CD8-positive, alpha-beta memory T cell (primary cell): ENCODE measurements around the gene ADISSP. TPM values are rescaled to one million over a fixed set of nuclear protein-coding genes. Genes with fewer than 3 reads are reported as not detected.

Source experiments
- CTCF ChIA-PET: fragments of 350-600 bp; sonication (Branson Sonifier 250); formaldehyde crosslinking; loops from one replicate; lab custom pipeline; 2021; ENCODE audit warnings: antibody characterized with exemption; lab: Charles Lee
- POLR2A ChIA-PET: fragments of 350-600 bp; sonication (Branson Sonifier 250); formaldehyde crosslinking; loops from one replicate; lab custom pipeline; 2021; ENCODE audit warnings: antibody characterized with exemption; lab: Charles Lee
- DNase-seq, 5 donors: peaks; one replicate each; pipeline versions ENCODE4 v3.0.0 to v3.0.0-alpha.2; 2020 to 2022; ENCODE audit warnings: mixed read lengths in 1 of 5
- H3K27ac ChIP-seq: one replicate; pipeline ENCODE4 v1.7.0; 2013; ENCODE audit warnings: low read depth, mild to moderate bottlenecking, low read length, moderate library complexity
- H3K27me3 ChIP-seq: 2 replicates; pipeline ENCODE4 v1.7.0; 2013; ENCODE audit warnings: low read length, mild to moderate bottlenecking; ENCODE audit not compliant: insufficient read depth, poor library complexity, severe bottlenecking
- H3K36me3 ChIP-seq: 2 replicates; pipeline ENCODE4 v1.7.0; 2013; ENCODE audit warnings: mild to moderate bottlenecking, low read length, moderate library complexity; ENCODE audit not compliant: insufficient read depth
- H3K4me1 ChIP-seq: 2 replicates; pipeline ENCODE4 v1.7.0; 2013; ENCODE audit warnings: mild to moderate bottlenecking, low read length, moderate library complexity; ENCODE audit not compliant: insufficient read depth
- H3K4me3 ChIP-seq: 2 replicates; pipeline ENCODE4 v1.7.0; 2013; ENCODE audit warnings: mild to moderate bottlenecking, low read length
- H3K9me3 ChIP-seq: 2 replicates; pipeline ENCODE4 v1.7.0; 2013; ENCODE audit warnings: mild to moderate bottlenecking, low read length
- H3K27ac Mint-ChIP-seq, 8 donors: one replicate each; pipeline ENCODE4 v1.8.0; 2020 to 2021; ENCODE audit warnings: mixed read lengths in 8 of 8, mild to moderate bottlenecking in 6 of 8, inconsistent platforms in 3 of 8, moderate library complexity in 3 of 8
- H3K27me3 Mint-ChIP-seq, 2 donors: one replicate each; pipeline ENCODE4 v1.8.0; 2020 to 2021; ENCODE audit warnings: mixed read lengths in 2 of 2, mild to moderate bottlenecking in 1 of 2, moderate library complexity in 1 of 2
- H3K36me3 Mint-ChIP-seq, 3 donors: one replicate each; pipeline ENCODE4 v1.8.0; 2020 to 2021; ENCODE audit warnings: mixed read lengths in 3 of 3, inconsistent platforms in 1 of 3, mild to moderate bottlenecking in 1 of 3
- H3K4me1 Mint-ChIP-seq, 3 donors: one replicate each; pipeline ENCODE4 v1.8.0; 2020 to 2021; ENCODE audit warnings: mixed read lengths in 3 of 3, inconsistent platforms in 1 of 3, mild to moderate bottlenecking in 1 of 3
- H3K4me3 Mint-ChIP-seq, 7 donors: one replicate each; pipeline ENCODE4 v1.8.0; 2020 to 2021; ENCODE audit warnings: mixed read lengths in 7 of 7, mild to moderate bottlenecking in 6 of 7, moderate library complexity in 4 of 7, inconsistent platforms in 2 of 7
- H3K9me3 Mint-ChIP-seq, 5 donors: one replicate each; pipeline ENCODE4 v1.8.0; 2020 to 2022; ENCODE audit warnings: mixed read lengths in 5 of 5, mild to moderate bottlenecking in 3 of 5, moderate library complexity in 2 of 5, inconsistent platforms in 1 of 5
- polyA plus RNA-seq: library from polyadenylated mRNA; unstranded; fragments of 300-500 nt; fragmentation: Illumina TruSeq; gene quantifications from one replicate; pipeline ENCODE4 v1.2.3, GENCODE V29; 2021
- total RNA-seq, 2 experiments: library from RNA; stranded (reverse); gene quantifications; one replicate each; pipeline ENCODE4 v1.2.3, GENCODE V29; 2021

Gene ADISSP
- total and polyA plus RNA-seq, 3 experiments from 2014 or later, result 27.0 to 74.9 (median 72.7) TPM

GRCh38 chr20:3801846-3802245 lies 34.3 kb upstream of the ADISSP start:
- no peaks in the 10 kb centered on the region for H3K9me3 ChIP-seq
- ChIA-PET POLR2A (no interaction called here), CTCF (interaction anchor here (2.9 kb wide), 1 partner anchor 18 kb away, joined by 29 read pairs; the partner anchor contains the start of gene AP5S1)
- Mint-ChIP-seq H3K27ac (peak overlapping the region in 6 of 8 donors; percentile 47 to 88 (median 66)), H3K36me3 (peaks cover 40 to 97% (median 47%) of the 10 kb centered on the region in 3 donors), H3K4me3 (peak overlapping the region in 1 of 7 donors; percentile 68), H3K4me1 (peaks cover 68 to 91% (median 72%) of the 10 kb centered on the region in 3 donors), H3K27me3 (peaks cover 0 to 3% of the 10 kb centered on the region in 2 donors), H3K9me3 (no peaks in the 10 kb centered on the region)
- H3K27me3 ChIP-seq, result no peaks in the 10 kb centered on the region
- H3K4me3 ChIP-seq, result no peak overlapping the region
- peaks cover 67% of the 10 kb centered on the region for H3K4me1 ChIP-seq
- H3K36me3 ChIP-seq, result peaks cover 70% of the 10 kb centered on the region
- no peak for DNase-seq
- H3K27ac ChIP-seq, result no peak overlapping the region

- Mint-ChIP-seq H3K4me1 (peaks cover 65 to 87% (median 68%) of the 10 kb centered on the region in 3 donors), H3K4me3 (no peak overlapping the region), H3K36me3 (peaks cover 40 to 95% (median 48%) of the 10 kb centered on the region in 3 donors), H3K9me3 (no peaks in the 10 kb centered on the region), H3K27ac (peak overlapping the region in 7 of 8 donors; percentile 47 to 97 (median 70)), H3K27me3 (peaks cover 0 to 3% of the 10 kb centered on the region in 2 donors)
- ChIA-PET POLR2A (no interaction called here), CTCF (interaction anchor here (0.6 to 2.9 kb wide), 2 partner anchors 18 to 1128 kb away, joined by 3 to 29 read pairs; partner anchors contain the start of gene AP5S1)
- Histone ChIP-seq H3K36me3 (peaks cover 69% of the 10 kb centered on the region), H3K27me3 (no peaks in the 10 kb centered on the region), H3K9me3 (no peaks in the 10 kb centered on the region), H3K27ac (peak overlapping the region; percentile 49), H3K4me1 (peaks cover 64% of the 10 kb centered on the region), H3K4me3 (no peak overlapping the region)
- peak in 1 of 5 donors; percentile 42 for DNase-seq
Measured at GRCh38 chr20:3801299-3801698, 33.7 kb upstream of the ADISSP start.

DNA sequence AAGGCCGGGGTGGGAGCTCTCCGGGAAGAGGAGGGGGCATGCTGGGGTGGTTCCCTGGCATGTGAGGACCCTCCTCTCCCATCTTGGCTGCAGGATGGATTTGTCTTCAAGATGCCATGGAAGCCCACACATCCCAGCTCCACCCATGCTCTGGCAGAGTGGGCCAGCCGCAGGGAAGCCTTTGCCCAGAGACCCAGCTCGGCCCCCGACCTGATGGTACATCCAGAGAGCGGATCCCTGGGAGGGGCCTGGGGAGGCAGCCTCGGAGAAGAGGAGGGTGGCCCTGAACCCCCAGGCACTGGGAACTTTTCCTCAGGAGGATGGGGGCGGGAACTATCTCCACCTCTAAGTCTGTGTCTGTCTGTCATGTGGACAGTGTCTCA lies 33.3 kb upstream of the ADISSP start:
- Mint-ChIP-seq H3K36me3 (peaks cover 40 to 94% (median 46%) of the 10 kb centered on the region in 3 donors), H3K27me3 (peaks cover 0 to 3% of the 10 kb centered on the region in 2 donors), H3K9me3 (no peaks in the 10 kb centered on the region), H3K27ac (peak overlapping the region in 6 of 8 donors; percentile 47 to 97 (median 70)), H3K4me3 (no peak overlapping the region), H3K4me1 (peaks cover 62 to 84% (median 68%) of the 10 kb centered on the region in 3 donors)
- no peaks in the 10 kb centered on the region for H3K27me3 ChIP-seq
- POLR2A ChIA-PET, result interaction anchor here (1.7 kb wide), 1 partner anchor 14 kb away, joined by 4 read pairs; the partner anchor contains the start of gene CENPB
- peak overlapping the region; percentile 49 for H3K27ac ChIP-seq
- no peak for DNase-seq
- H3K9me3 ChIP-seq, result no peaks in the 10 kb centered on the region
- no peak overlapping the region for H3K4me3 ChIP-seq
- CTCF ChIA-PET, result interaction anchor here (0.6 to 2.9 kb wide), 2 partner anchors 19 to 1127 kb away, joined by 3 to 29 read pairs; partner anchors contain the start of gene AP5S1
- peaks cover 64% of the 10 kb centered on the region for H3K36me3 ChIP-seq
- peaks cover 63% of the 10 kb centered on the region for H3K4me1 ChIP-seq

- peaks cover 61 to 84% (median 68%) of the 10 kb centered on the region in 3 donors for H3K4me1 Mint-ChIP-seq
- H3K4me3 Mint-ChIP-seq, result peak overlapping the region in 6 of 7 donors; percentile 39 to 100 (median 98)
- H3K36me3 Mint-ChIP-seq, result peaks cover 35 to 92% (median 42%) of the 10 kb centered on the region in 3 donors
- Histone ChIP-seq H3K4me3 (peak overlapping the region; percentile 88), H3K27me3 (no peaks in the 10 kb centered on the region), H3K4me1 (peaks cover 60% of the 10 kb centered on the region), H3K36me3 (peaks cover 59% of the 10 kb centered on the region), H3K9me3 (no peaks in the 10 kb centered on the region), H3K27ac (peak overlapping the region; percentile 49)
- ChIA-PET POLR2A (interaction anchor here (1.7 to 2.0 kb wide), 2 partner anchors 14 to 20 kb away, joined by 4 to 10 read pairs; partner anchors contain the start of genes AP5S1 and CENPB), CTCF (interaction anchor here (0.9 to 2.9 kb wide), 2 partner anchors 13 to 19 kb away, joined by 4 to 29 read pairs; partner anchors contain the start of gene AP5S1)
- no peaks in the 10 kb centered on the region for H3K9me3 Mint-ChIP-seq
- H3K27ac Mint-ChIP-seq, result peak overlapping the region; percentile 73 to 97 (median 90)
- peaks cover 0 to 3% of the 10 kb centered on the region in 2 donors for H3K27me3 Mint-ChIP-seq
- DNase-seq, result no peak
Measured at GRCh38 chr20:3800256-3800877, 32.8 kb upstream of the ADISSP start.

GRCh38 chr20:3798908-3799248 lies 31.3 kb upstream of the ADISSP start:
- Histone ChIP-seq H3K27me3 (no peaks in the 10 kb centered on the region), H3K4me1 (peaks cover 60% of the 10 kb centered on the region), H3K4me3 (peak overlapping the region; percentile 88), H3K27ac (peak overlapping the region; percentile 25), H3K36me3 (peaks cover 49% of the 10 kb centered on the region), H3K9me3 (no peaks in the 10 kb centered on the region)
- ChIA-PET CTCF (interaction anchor here (0.9 to 2.9 kb wide), 3 partner anchors 21 to 56 kb away, joined by 3 to 29 read pairs (median 3); partner anchors contain the start of gene AP5S1), POLR2A (interaction anchor here (1.0 to 2.0 kb wide), 3 partner anchors 12 to 21 kb away, joined by 3 to 10 read pairs (median 4); partner anchors contain the start of genes AP5S1 and CENPB)
- peak overlapping the region; percentile 84 to 99 (median 93) for H3K27ac Mint-ChIP-seq
- H3K4me3 Mint-ChIP-seq, result peak overlapping the region; percentile 94 to 100 (median 98)
- no peaks in the 10 kb centered on the region for H3K9me3 Mint-ChIP-seq
- H3K36me3 Mint-ChIP-seq, result peaks cover 26 to 79% (median 31%) of the 10 kb centered on the region in 3 donors
- H3K4me1 Mint-ChIP-seq, result peaks cover 54 to 77% (median 66%) of the 10 kb centered on the region in 3 donors
- H3K27me3 Mint-ChIP-seq, result peaks cover 0 to 3% of the 10 kb centered on the region in 2 donors
- DNase-seq, result no peak

DNA sequence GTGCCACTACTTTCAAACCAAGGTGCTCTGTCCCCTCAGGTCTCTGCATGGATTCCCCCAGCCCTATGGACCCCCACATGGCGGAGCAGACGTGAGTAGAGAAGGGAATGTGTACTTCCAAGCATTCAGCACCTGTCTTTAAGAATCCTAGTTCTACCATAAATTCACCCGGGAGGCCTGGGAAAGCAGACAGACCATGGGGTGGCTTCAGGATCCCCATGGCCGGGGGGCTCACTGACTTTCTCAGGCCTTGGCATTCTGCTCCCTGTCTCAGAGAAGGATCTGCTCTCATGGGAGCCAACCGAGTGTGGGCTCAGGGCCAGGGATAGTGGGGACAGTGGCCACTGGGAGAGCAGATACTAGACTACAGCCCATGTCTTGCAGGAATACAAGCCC lies 30.8 kb upstream of the ADISSP start:
- Histone ChIP-seq H3K9me3 (no peaks in the 10 kb centered on the region), H3K4me3 (peak overlapping the region; percentile 88), H3K27ac (peak overlapping the region; percentile 60), H3K27me3 (no peaks in the 10 kb centered on the region), H3K36me3 (peaks cover 43% of the 10 kb centered on the region), H3K4me1 (peaks cover 60% of the 10 kb centered on the region)
- Mint-ChIP-seq H3K27ac (peak overlapping the region; percentile 50 to 99 (median 93)), H3K36me3 (peaks cover 21 to 74% (median 27%) of the 10 kb centered on the region in 3 donors), H3K4me1 (peaks cover 50 to 72% (median 61%) of the 10 kb centered on the region in 3 donors), H3K4me3 (peak overlapping the region; percentile 94 to 100 (median 98)), H3K9me3 (no peaks in the 10 kb centered on the region), H3K27me3 (peaks cover 0 to 3% of the 10 kb centered on the region in 2 donors)
- ChIA-PET POLR2A (interaction anchor here (1.0 to 2.0 kb wide), 2 partner anchors 12 to 22 kb away, joined by 3 to 10 read pairs; partner anchors contain the start of genes AP5S1 and CENPB), CTCF (interaction anchor here (1.1 kb wide), 1 partner anchor 57 kb away, joined by 3 read pairs; no protein-coding TSS in a partner anchor)
- no peak for DNase-seq

GRCh38 chr20:3797592-3798372 lies 30.2 kb upstream of the ADISSP start:
- peaks cover 0 to 3% of the 10 kb centered on the region in 2 donors for H3K27me3 Mint-ChIP-seq
- CTCF ChIA-PET, result interaction anchor here (3.5 kb wide), 1 partner anchor 22 kb away, joined by 44 read pairs; the partner anchor contains the start of gene AP5S1
- peaks cover 17 to 68% (median 24%) of the 10 kb centered on the region in 3 donors for H3K36me3 Mint-ChIP-seq
- peak overlapping the region; percentile 94 to 100 (median 98) for H3K4me3 Mint-ChIP-seq
- peak overlapping the region; percentile 60 for H3K27ac ChIP-seq
- H3K9me3 ChIP-seq, result no peaks in the 10 kb centered on the region
- H3K4me1 Mint-ChIP-seq, result peaks cover 46 to 66% (median 58%) of the 10 kb centered on the region in 3 donors
- H3K4me3 ChIP-seq, result peak overlapping the region; percentile 88
- peaks cover 58% of the 10 kb centered on the region for H3K4me1 ChIP-seq
- peak in 3 of 5 donors; percentile 45 to 66 (median 62) for DNase-seq
- H3K36me3 ChIP-seq, result peaks cover 38% of the 10 kb centered on the region
- H3K27me3 ChIP-seq, result no peaks in the 10 kb centered on the region
- H3K27ac Mint-ChIP-seq, result peak overlapping the region; percentile 87 to 99 (median 93)
- POLR2A ChIA-PET, result interaction anchor here (0.6 to 1.0 kb wide), 2 partner anchors 10 to 11 kb away, joined by 3 to 4 read pairs; partner anchors contain the start of gene CENPB
- no peaks in the 10 kb centered on the region for H3K9me3 Mint-ChIP-seq
